DOHH2 (cell line): ENCODE measurements around the gene NCAN.
"Not testable (repeated sequence)": the region's sequence is repeated elsewhere in the genome, so short reads cannot be mapped to it uniquely, and the experiment has no call there.

Experiments used
- CTCF ChIP-seq: fragments of 200-600 bp; sonication (generic); IDR thresholded peaks from one replicate; pipeline ENCODE4 v1.5.1; 2014; ENCODE audit warnings: antibody characterized with exemption, mild to moderate bottlenecking, low read depth, low read length; ENCODE audit not compliant: poor library complexity, severe bottlenecking
- EZH2phosphoT487 ChIP-seq: fragments of 200-600 bp; sonication (generic); IDR thresholded peaks from 2 replicates; pipeline ENCODE4 v1.6.1; 2017; ENCODE audit warnings: borderline replicate concordance, mild to moderate bottlenecking, antibody characterized with exemption, low read length, moderate library complexity, mixed read lengths

DNA sequence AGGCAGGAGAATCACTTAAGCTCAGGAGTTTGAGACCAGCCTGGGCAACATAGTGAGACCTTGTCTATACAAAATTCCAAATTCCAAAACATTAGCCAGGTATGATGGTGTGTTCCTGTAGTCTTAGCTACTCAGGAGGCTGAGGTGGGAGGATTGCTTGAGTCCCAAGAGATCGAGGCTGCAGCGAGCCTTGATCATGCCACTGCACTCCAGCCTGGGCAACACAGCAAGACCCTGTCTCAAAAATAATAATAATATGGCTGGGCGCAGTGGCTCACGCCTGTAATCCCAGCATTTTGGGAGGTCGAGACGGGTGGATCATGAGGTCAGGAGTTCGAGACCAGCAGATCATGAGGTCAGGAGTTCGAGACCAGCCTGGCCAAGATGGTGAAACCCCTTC, 9.2 kb downstream of the NCAN start:
- not testable (repeated sequence) for TF ChIP-seq CTCF, EZH2phosphoT487
